MM.1S (cell line): ENCODE results near the gene RBM12.

Source experiments
- DNase-seq: peaks from one replicate; pipeline ENCODE4 v3.0.0-alpha.2; 2015
- H2AFZ ChIP-seq: fragments of 300-600 bp; sonication (generic); 2 replicates; pipeline ENCODE4 v1.6.0; 2016; ENCODE audit warnings: antibody characterized with exemption, low read length
- H3F3A ChIP-seq: fragments of 300-600 bp; sonication (generic); 2 replicates; pipeline ENCODE4 v1.6.1; 2016; ENCODE audit warnings: mild to moderate bottlenecking, antibody characterized with exemption, low read length, moderate library complexity, mixed read lengths; ENCODE audit not compliant: insufficient read depth
- H3K27ac ChIP-seq: fragments of 300-600 bp; sonication (generic); 2 replicates; pipeline ENCODE4 v1.5.1; 2016; ENCODE audit warnings: mild to moderate bottlenecking, low read length
- H3K27me3 ChIP-seq: fragments of 300-600 bp; sonication (generic); replicated peaks from 2 replicates; pipeline ENCODE4 v1.6.0; 2016; ENCODE audit warnings: low read length; ENCODE audit not compliant: insufficient read depth
- H3K36me3 ChIP-seq: fragments of 300-600 bp; sonication (generic); replicated peaks from 2 replicates; pipeline ENCODE4 v1.6.1; 2016; ENCODE audit warnings: mild to moderate bottlenecking, low read length, mixed read lengths; ENCODE audit not compliant: insufficient read depth
- H3K4me1 ChIP-seq: fragments of 300-600 bp; sonication (generic); 2 replicates; pipeline ENCODE4 v1.6.1; 2016; ENCODE audit warnings: low read length, mixed read lengths
- H3K4me2 ChIP-seq: fragments of 300-600 bp; sonication (generic); 2 replicates; pipeline ENCODE4 v1.6.0; 2016; ENCODE audit warnings: low read depth, low read length
- H3K4me3 ChIP-seq: fragments of 300-600 bp; sonication (generic); 2 replicates; pipeline ENCODE4 v1.5.1; 2016; ENCODE audit warnings: low read length, mixed read lengths
- H3K79me2 ChIP-seq: fragments of 300-600 bp; sonication (generic); 2 replicates; pipeline ENCODE4 v1.6.1; 2016; ENCODE audit warnings: mixed run types, low read length, mixed read lengths
- H3K9ac ChIP-seq: fragments of 300-600 bp; sonication (generic); 2 replicates; pipeline ENCODE4 v1.6.1; 2016; ENCODE audit warnings: low read length, mixed read lengths
- H3K9me2 ChIP-seq: fragments of 300-600 bp; sonication (generic); replicated peaks from 2 replicates; pipeline ENCODE4 v1.6.1; 2016; ENCODE audit warnings: mild to moderate bottlenecking, low read length, mixed read lengths; ENCODE audit not compliant: insufficient read depth
- H3K9me3 ChIP-seq: fragments of 300-600 bp; sonication (generic); replicated peaks from 2 replicates; pipeline ENCODE4 v1.6.1; 2016; ENCODE audit warnings: mild to moderate bottlenecking, low read length, mixed read lengths; ENCODE audit not compliant: insufficient read depth
- H4K20me1 ChIP-seq: fragments of 300-600 bp; sonication (generic); 2 replicates; pipeline ENCODE4 v1.6.1; 2016; ENCODE audit warnings: mild to moderate bottlenecking, low read length, moderate library complexity, mixed read lengths; ENCODE audit not compliant: insufficient read depth
- EZH2 ChIP-seq: fragments of 300-600 bp; sonication (generic); optimal IDR thresholded peaks from 2 replicates; pipeline ENCODE3; 2017; ENCODE audit warnings: low read depth, mild to moderate bottlenecking, antibody characterized with exemption, low read length, mixed read lengths
- EZH2phosphoT487 ChIP-seq: fragments of 300-600 bp; sonication (generic); IDR thresholded peaks from 2 replicates; pipeline ENCODE4 v1.6.1; 2018; ENCODE audit warnings: antibody characterized with exemption, low read length
- TF ChIP-seq, protein P1 (sequence below): fragments of 300-600 bp; sonication (generic); IDR thresholded peaks from 2 replicates; pipeline ENCODE4 v1.5.1; 2016; ENCODE audit warnings: antibody characterized with exemption, low read length, mixed read lengths

Gene RBM12

DNA sequence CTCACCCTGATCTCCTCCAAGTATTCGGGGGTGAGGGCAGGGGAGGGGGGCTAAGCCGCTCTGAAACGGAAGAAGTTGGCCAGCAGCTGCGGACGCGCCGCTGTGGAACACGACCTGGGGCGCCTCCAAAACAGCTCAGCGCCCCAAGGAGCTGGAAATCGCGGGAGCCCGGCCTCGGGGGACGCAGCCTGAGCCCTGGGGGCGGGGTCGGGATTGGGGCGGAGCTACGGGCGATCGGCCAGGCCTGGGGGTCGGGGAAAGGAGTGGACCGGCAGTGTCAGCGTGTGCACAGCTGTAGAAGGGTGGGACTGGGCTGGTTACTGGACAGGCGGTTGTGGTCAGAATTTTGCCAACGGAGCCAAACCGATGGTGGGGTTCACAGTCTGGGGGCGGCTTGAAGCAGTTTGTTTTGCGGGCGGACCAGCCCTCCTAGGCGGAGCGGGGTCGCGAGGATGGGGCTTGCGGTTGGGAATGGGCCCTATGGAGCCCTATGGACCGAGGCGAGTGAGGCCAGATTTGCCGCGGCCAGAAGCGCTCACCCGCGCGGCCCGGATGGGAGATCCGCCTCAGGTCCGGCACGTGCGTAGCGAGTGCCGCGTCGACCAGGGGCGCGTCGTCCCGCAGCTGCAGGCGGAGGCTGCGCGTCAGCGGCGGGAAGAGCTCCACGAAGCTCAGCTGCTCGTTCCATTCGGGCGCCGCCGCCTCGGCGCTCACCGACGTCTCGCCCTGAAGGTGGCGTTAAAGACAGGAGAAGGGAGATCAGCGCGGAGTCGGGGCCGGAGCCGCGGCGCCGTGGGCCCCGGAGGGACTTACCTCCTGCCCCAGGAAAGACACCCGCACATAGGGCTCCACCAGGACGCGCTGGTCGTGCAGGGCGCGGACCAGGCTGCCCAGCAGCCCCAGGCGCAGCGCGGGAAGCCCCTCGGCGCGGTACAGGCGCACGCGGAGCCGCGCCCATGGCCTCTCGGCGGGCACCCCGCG, 63.4 kb downstream of the RBM12 start:
- H3K79me2 ChIP-seq: no peaks in the 10 kb centered on the region
- H3F3A ChIP-seq: peaks cover 2% of the 10 kb centered on the region; the same call in 1 of the 2 replicates
- peak overlapping the region; percentile 38; the same call in 1 of the 2 replicates for H3K9ac ChIP-seq
- TF ChIP-seq, protein P1, sequence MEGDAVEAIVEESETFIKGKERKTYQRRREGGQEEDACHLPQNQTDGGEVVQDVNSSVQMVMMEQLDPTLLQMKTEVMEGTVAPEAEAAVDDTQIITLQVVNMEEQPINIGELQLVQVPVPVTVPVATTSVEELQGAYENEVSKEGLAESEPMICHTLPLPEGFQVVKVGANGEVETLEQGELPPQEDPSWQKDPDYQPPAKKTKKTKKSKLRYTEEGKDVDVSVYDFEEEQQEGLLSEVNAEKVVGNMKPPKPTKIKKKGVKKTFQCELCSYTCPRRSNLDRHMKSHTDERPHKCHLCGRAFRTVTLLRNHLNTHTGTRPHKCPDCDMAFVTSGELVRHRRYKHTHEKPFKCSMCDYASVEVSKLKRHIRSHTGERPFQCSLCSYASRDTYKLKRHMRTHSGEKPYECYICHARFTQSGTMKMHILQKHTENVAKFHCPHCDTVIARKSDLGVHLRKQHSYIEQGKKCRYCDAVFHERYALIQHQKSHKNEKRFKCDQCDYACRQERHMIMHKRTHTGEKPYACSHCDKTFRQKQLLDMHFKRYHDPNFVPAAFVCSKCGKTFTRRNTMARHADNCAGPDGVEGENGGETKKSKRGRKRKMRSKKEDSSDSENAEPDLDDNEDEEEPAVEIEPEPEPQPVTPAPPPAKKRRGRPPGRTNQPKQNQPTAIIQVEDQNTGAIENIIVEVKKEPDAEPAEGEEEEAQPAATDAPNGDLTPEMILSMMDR: peak; percentile 43; the same call in 1 of the 2 replicates
- TF ChIP-seq EZH2: no peak
- peaks cover 18% of the 10 kb centered on the region for H3K4me1 ChIP-seq
- H4K20me1 ChIP-seq: no peaks in the 10 kb centered on the region
- H3K4me3 ChIP-seq: peak overlapping the region; percentile 52
- no peaks in the 10 kb centered on the region for H3K9me3 ChIP-seq
- no peaks in the 10 kb centered on the region for H3K9me2 ChIP-seq
- H3K4me2 ChIP-seq: peak overlapping the region; percentile 95
- peak; percentile 74 for DNase-seq
- H3K27ac ChIP-seq: no peak overlapping the region
- H3K36me3 ChIP-seq: no peaks in the 10 kb centered on the region
- peaks cover 8% of the 10 kb centered on the region for H3K27me3 ChIP-seq
- peak overlapping the region; percentile 70 for H2AFZ ChIP-seq

DNA sequence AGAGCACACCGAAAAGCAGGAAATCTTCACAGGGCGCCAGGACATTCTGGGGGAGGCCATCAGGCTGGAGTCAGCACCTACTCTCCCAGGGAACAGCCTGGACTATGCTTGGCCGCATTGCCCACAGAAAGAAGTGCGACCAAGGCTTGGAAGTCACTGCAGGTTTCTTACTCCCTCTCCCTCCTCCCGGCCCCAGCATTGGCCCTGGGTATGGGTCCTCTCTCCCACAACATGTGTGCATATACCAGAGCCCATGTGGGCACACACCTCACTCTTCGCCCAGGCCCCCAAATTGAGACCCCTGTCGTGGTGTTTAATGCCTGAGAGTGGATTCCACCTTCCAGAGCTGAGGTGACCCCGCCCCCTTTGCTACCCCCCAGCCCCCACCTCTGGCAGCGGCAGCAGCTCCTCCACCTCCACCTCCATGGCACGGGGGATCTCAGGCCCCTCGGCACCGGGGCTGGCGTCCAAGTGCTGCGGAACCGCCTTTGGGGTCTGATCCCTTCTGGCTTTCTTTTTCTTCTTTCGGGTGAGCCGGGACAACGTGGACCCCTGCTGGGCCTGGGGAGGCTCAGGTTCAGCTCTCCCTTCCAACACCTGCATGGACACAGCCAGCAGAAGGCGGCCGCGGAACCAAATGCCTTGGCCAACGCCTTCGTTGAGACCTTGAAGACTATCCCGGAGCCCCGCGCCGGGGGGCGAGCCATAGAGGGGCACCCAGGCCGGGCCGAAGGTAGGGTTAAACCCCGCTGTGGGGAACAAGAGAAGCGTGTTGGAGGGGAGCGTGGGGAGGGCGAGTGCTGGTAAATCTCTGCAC, 64.3 kb downstream of the RBM12 start:
- H3K9me3 ChIP-seq: no peaks in the 10 kb centered on the region
- H4K20me1 ChIP-seq: no peaks in the 10 kb centered on the region
- H3K9me2 ChIP-seq: no peaks in the 10 kb centered on the region
- peaks cover 12% of the 10 kb centered on the region for H3K4me1 ChIP-seq
- no peaks in the 10 kb centered on the region for H3K79me2 ChIP-seq
- H2AFZ ChIP-seq: no peak overlapping the region
- peaks cover 8% of the 10 kb centered on the region for H3K27me3 ChIP-seq
- no peak for DNase-seq
- H3K36me3 ChIP-seq: no peaks in the 10 kb centered on the region
- H3K4me2 ChIP-seq: no peak overlapping the region
- no peak for TF ChIP-seq EZH2phosphoT487
- TF ChIP-seq, protein P1: no peak
- TF ChIP-seq EZH2: no peak
- peaks cover 2% of the 10 kb centered on the region; the same call in 1 of the 2 replicates for H3F3A ChIP-seq
- no peak overlapping the region for H3K27ac ChIP-seq
- H3K4me3 ChIP-seq: no peak overlapping the region
- H3K9ac ChIP-seq: no peak overlapping the region

DNA sequence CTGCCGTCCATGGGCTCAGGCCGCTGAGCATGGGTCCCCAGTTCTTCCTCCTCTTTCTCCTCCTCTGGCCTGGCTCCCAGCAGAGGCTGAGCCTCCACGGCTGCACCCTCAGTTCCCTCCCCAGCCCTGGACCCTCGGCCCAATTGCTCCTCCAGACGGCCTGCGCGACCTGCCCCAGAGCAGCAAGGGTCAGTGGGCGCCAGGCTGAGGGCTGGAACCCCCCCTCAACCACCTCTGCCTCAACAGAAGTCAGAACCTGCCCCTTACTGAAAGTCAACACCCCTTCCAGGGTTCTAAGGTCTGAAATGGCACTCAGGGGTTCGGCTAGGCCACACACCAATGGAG, 65.0 kb downstream of the RBM12 start:
- Histone ChIP-seq H3F3A (no peaks in the 10 kb centered on the region), H3K27ac (no peak overlapping the region), H3K9me3 (no peaks in the 10 kb centered on the region), H3K27me3 (peaks cover 8% of the 10 kb centered on the region), H3K4me1 (peaks cover 6% of the 10 kb centered on the region), H3K9ac (no peak overlapping the region), H3K79me2 (no peaks in the 10 kb centered on the region), H3K36me3 (no peaks in the 10 kb centered on the region), H2AFZ (no peak overlapping the region), H3K4me2 (no peak overlapping the region), H3K4me3 (no peak overlapping the region), H4K20me1 (no peaks in the 10 kb centered on the region), H3K9me2 (no peaks in the 10 kb centered on the region)
- TF ChIP-seq EZH2: no peak
- TF ChIP-seq, protein P1: no peak
- no peak for TF ChIP-seq EZH2phosphoT487
- no peak for DNase-seq
